Fibroblast of lung (primary cell): Measurements from ENCODE around the gene ANKRD22. TPM values are rescaled to one million over a fixed set of nuclear protein-coding genes. Genes with fewer than 3 reads are reported as not detected.

Experiments used
- DNase-seq, 2 donors: peaks; one replicate each; pipeline versions ENCODE4 v3.0.0 to v3.0.0-alpha.2; 2010; ENCODE audit warnings: low read depth in 2 of 2
- H2AFZ ChIP-seq: 2 replicates; pipeline ENCODE4 v1.5.1; 2012; ENCODE audit warnings: low read length, control low read depth, inconsistent platforms
- H3K27ac ChIP-seq: 2 replicates; pipeline ENCODE4 v1.5.1; 2011; ENCODE audit warnings: low read length, control low read depth; ENCODE audit not compliant: insufficient read depth
- H3K27me3 ChIP-seq: 2 replicates; pipeline ENCODE4 v1.5.1; 2011; ENCODE audit warnings: mild to moderate bottlenecking, low read length; ENCODE audit not compliant: control insufficient read depth, insufficient read depth
- H3K36me3 ChIP-seq: 2 replicates; pipeline ENCODE4 v1.5.1; 2011; ENCODE audit warnings: low read length; ENCODE audit not compliant: control insufficient read depth, insufficient read depth
- H3K4me1 ChIP-seq: 2 replicates; pipeline ENCODE4 v1.5.1; 2011; ENCODE audit warnings: low read length; ENCODE audit not compliant: control insufficient read depth, insufficient read depth; ENCODE audit errors: extremely low read depth
- H3K4me2 ChIP-seq: 2 replicates; pipeline ENCODE4 v1.5.1; 2011; ENCODE audit warnings: low read length, control low read depth; ENCODE audit not compliant: insufficient read depth; ENCODE audit errors: extremely low read depth
- H3K4me3 ChIP-seq, 4 experiments: fragments of 200-600 bp in 1 of 4; sonication (generic) in 1 of 4; replicated peaks in 1 of 4; 2 replicates each; pipeline ENCODE4 v1.5.1; 2011 to 2016; ENCODE audit warnings: low read length in 4 of 4, low read depth in 3 of 4, mild to moderate bottlenecking in 3 of 4, control low read depth in 2 of 4, inconsistent platforms in 1 of 4, mixed read lengths in 1 of 4; ENCODE audit not compliant: insufficient read depth in 1 of 4; ENCODE audit errors: control extremely low read depth in 1 of 4
- H3K79me2 ChIP-seq: 2 replicates; pipeline ENCODE4 v1.5.1; 2012; ENCODE audit warnings: mild to moderate bottlenecking, low read length, inconsistent platforms; ENCODE audit not compliant: control insufficient read depth, insufficient read depth
- H3K9ac ChIP-seq: 2 replicates; pipeline ENCODE4 v1.5.1; 2011; ENCODE audit warnings: mild to moderate bottlenecking, low read length, control low read depth; ENCODE audit not compliant: insufficient read depth
- H3K9me3 ChIP-seq: 2 replicates; pipeline ENCODE4 v1.5.1; 2012; ENCODE audit warnings: low read depth, low read length; ENCODE audit not compliant: control insufficient read depth, insufficient read depth
- H4K20me1 ChIP-seq: 2 replicates; pipeline ENCODE4 v1.5.1; 2011; ENCODE audit warnings: low read length; ENCODE audit not compliant: control insufficient read depth, insufficient read depth; ENCODE audit errors: extremely low read depth
- EZH2 ChIP-seq: IDR thresholded peaks from 2 replicates; pipeline ENCODE4 v1.5.1; 2012; ENCODE audit warnings: low read length, control low read depth, mild to moderate bottlenecking; ENCODE audit errors: missing control alignments
- polyA plus RNA-seq, 2 donors: library from polyadenylated mRNA; depleted of rRNA in 1 of 2; stranded (reverse) in 1 of 2; unstranded in 1 of 2; fragments of >200 nt; gene quantifications; 2 replicates each; pipeline ENCODE4 v1.2.1, GENCODE V29; 2011 to 2012; ENCODE audit warnings: missing spikeins in 1 of 2
- total RNA-seq: library from RNA; depleted of rRNA; stranded (reverse); fragments of >200 nt; gene quantifications from 2 replicates; pipeline ENCODE4 v1.2.1, GENCODE V29; 2014
- TF ChIP-seq, protein P1 (sequence below), 2 donors: IDR thresholded peaks in 1 of 2; conservative IDR thresholded peaks in 1 of 2; 1 replicate in 1 of 2; 2 replicates in 1 of 2; pipeline ENCODE4 v1.5.1; 2011 to 2012; ENCODE audit warnings: low read length in 2 of 2, control low read depth in 1 of 2, inconsistent platforms in 1 of 2, low read depth in 1 of 2, mild to moderate bottlenecking in 1 of 2

ANKRD22 gene
- total and polyA plus RNA-seq, 2 donors (not counting 1 experiment from before 2014, with no cell fraction given) = 0.17 TPM; not detected in 1

DNA sequence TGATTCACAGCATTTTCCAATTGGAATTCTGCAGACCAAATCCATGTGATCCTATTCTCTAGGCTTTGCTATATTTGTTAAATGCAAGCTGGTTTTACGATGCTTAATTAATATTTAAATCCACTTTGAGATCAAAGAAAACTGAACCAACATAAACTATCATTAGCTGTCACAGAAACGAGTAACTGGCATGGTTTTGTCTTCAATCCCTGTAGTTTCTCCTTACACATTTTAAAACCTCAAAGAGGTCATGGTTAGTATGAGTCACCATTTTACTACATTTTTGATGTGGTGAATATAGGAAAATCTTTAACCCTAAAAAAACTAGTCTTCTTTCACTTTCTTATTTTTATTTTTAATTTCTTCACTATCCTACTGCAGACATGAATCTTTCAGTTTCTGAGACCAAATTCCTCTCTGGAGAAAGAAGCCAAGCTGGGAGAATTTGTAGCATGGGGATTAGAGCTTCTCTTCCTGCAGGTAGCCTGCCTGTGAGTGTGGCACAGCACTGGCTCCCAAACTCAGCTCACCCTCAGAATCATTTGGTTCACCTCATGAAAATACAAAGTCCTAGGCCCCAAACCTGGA lies 57.8 kb downstream of the ANKRD22 start:
- H3K27me3 ChIP-seq = no peaks in the 10 kb centered on the region
- no peaks in the 10 kb centered on the region for H3K36me3 ChIP-seq
- no peak overlapping the region for H3K4me2 ChIP-seq
- H2AFZ ChIP-seq = no peak overlapping the region
- no peaks in the 10 kb centered on the region for H3K9me3 ChIP-seq
- no peak overlapping the region for H3K4me3 ChIP-seq
- peak; percentile 66 to 78 for DNase-seq
- H3K27ac ChIP-seq = no peak overlapping the region
- no peaks in the 10 kb centered on the region for H3K4me1 ChIP-seq
- H3K9ac ChIP-seq = no peak overlapping the region
- TF ChIP-seq EZH2 = no peak
- TF ChIP-seq, protein P1, sequence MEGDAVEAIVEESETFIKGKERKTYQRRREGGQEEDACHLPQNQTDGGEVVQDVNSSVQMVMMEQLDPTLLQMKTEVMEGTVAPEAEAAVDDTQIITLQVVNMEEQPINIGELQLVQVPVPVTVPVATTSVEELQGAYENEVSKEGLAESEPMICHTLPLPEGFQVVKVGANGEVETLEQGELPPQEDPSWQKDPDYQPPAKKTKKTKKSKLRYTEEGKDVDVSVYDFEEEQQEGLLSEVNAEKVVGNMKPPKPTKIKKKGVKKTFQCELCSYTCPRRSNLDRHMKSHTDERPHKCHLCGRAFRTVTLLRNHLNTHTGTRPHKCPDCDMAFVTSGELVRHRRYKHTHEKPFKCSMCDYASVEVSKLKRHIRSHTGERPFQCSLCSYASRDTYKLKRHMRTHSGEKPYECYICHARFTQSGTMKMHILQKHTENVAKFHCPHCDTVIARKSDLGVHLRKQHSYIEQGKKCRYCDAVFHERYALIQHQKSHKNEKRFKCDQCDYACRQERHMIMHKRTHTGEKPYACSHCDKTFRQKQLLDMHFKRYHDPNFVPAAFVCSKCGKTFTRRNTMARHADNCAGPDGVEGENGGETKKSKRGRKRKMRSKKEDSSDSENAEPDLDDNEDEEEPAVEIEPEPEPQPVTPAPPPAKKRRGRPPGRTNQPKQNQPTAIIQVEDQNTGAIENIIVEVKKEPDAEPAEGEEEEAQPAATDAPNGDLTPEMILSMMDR (conservative IDR thresholded peaks at IDR 0.05 in 1 of 2, IDR thresholded peaks at IDR 0.05 in 1 of 2; ENCODE audit: low read depth in 1 of 2, low read length in 2 of 2) = no peak
- H3K79me2 ChIP-seq = no peaks in the 10 kb centered on the region
- H4K20me1 ChIP-seq = no peaks in the 10 kb centered on the region

DNA sequence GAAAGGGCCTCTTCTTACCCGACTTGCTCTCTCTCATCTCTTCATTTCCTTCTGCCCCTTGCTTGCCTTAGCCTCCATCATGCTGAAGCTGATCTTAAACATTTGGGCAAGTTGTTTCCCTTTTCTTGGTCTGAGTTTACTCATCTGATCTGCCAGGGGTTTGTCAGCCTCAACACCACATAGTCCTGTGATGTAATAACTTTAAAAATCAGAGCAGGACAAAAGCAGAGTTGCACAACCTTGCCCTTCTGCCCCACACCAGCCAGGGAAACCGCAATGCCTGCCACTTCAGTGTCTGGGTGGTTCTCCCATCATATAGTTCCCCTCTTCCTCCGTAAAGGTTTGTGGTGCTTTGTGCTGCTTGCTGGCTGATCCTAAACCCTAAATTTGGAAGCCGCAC lies 59.0 kb downstream of the ANKRD22 start:
- Histone ChIP-seq H3K4me1 (no peaks in the 10 kb centered on the region), H2AFZ (no peak overlapping the region), H3K9ac (no peak overlapping the region), H3K36me3 (no peaks in the 10 kb centered on the region), H3K27me3 (no peaks in the 10 kb centered on the region), H3K4me2 (no peak overlapping the region), H3K27ac (no peak overlapping the region), H3K4me3 (no peak overlapping the region), H3K79me2 (no peaks in the 10 kb centered on the region), H4K20me1 (no peaks in the 10 kb centered on the region), H3K9me3 (no peaks in the 10 kb centered on the region)
- TF ChIP-seq, protein P1 (conservative IDR thresholded peaks at IDR 0.05 in 1 of 2, IDR thresholded peaks at IDR 0.05 in 1 of 2; ENCODE audit: low read depth in 1 of 2, low read length in 2 of 2) = no peak
- no peak for TF ChIP-seq EZH2
- peak; percentile 72 to 86 for DNase-seq

DNA sequence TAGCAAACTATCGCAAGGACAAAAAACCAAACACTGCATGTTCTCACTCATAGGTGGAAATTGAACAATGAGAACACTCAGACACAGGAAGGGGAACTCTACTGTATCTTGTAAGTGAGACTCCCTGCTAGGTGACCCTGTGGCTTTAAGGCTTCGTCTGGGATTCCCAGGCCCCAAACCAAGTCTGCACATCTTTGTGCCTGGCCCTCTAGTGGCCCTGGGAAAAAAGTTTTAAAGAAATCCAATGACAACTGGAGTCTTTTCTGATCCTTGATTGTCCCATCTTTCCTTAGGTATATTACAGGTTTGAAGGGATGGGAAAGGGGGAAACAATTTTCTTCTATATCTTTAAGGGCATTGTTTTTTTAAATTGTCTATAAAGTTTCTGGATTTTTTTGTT lies 59.7 kb downstream of the ANKRD22 start:
- Histone ChIP-seq H3K27ac (no peak overlapping the region), H2AFZ (no peak overlapping the region), H3K4me2 (no peak overlapping the region), H3K4me1 (no peaks in the 10 kb centered on the region), H3K9ac (no peak overlapping the region), H3K79me2 (no peaks in the 10 kb centered on the region), H3K36me3 (no peaks in the 10 kb centered on the region), H3K9me3 (no peaks in the 10 kb centered on the region), H3K4me3 (no peak overlapping the region), H3K27me3 (no peaks in the 10 kb centered on the region), H4K20me1 (no peaks in the 10 kb centered on the region)
- no peak for TF ChIP-seq EZH2
- TF ChIP-seq, protein P1 (conservative IDR thresholded peaks at IDR 0.05 in 1 of 2, IDR thresholded peaks at IDR 0.05 in 1 of 2; ENCODE audit: low read depth in 1 of 2, low read length in 2 of 2) = peak; percentile 41 to 46
- peak in 1 of 2 donors; percentile 17 for DNase-seq
